DOHH2 (cell line): ENCODE results near the gene AHNAK.

Experiments used
- EZH2phosphoT487 ChIP-seq: fragments of 200-600 bp; sonication (generic); IDR thresholded peaks from 2 replicates; pipeline ENCODE4 v1.6.1; 2017; ENCODE audit warnings: borderline replicate concordance, mild to moderate bottlenecking, antibody characterized with exemption, low read length, moderate library complexity, mixed read lengths
- TF ChIP-seq, protein P1 (sequence below): fragments of 200-600 bp; sonication (generic); IDR thresholded peaks from one replicate; pipeline ENCODE4 v1.5.1; 2014; ENCODE audit warnings: antibody characterized with exemption, mild to moderate bottlenecking, low read depth, low read length; ENCODE audit not compliant: poor library complexity, severe bottlenecking

DNA sequence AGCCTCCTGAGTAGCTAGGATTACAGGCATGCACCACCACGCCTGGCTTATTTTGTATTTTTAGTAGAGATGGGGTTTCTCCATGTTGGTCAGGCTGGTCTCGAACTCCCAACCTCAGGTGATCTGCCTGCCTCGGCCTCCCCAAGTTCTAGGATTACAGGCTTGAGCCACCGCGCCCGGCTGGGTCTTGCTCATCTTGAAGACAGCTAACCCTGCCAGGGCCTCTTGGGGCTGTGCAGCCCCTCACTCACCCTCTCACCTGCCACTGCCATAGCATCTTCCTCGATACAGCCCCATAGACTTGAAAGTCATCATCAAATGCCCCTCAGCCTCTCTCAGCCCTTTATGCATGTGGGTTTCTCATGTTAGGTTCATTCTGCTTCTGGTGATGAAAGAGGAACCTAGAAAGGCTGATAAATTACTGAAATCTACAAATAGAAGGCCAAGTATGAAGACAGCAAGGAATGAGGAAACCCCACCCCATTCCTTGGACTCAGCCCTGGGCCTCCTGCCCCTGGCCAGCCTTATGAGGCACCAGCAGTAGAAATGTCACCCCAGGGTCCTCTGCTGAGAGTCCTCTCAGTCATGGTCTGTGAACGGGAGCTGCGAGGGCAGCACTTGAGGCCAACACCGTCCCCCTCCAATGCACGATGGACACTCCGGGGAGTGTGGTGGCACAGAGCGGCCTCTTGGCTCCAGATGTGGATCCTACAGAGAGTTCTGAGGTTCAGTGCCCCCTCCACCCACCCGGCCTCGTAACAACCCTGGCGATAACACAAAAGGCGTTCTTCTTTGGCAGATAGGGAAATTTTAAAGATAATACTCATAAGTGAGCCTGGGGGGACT, 103.0 kb downstream of the AHNAK start:
- TF ChIP-seq, protein P1, sequence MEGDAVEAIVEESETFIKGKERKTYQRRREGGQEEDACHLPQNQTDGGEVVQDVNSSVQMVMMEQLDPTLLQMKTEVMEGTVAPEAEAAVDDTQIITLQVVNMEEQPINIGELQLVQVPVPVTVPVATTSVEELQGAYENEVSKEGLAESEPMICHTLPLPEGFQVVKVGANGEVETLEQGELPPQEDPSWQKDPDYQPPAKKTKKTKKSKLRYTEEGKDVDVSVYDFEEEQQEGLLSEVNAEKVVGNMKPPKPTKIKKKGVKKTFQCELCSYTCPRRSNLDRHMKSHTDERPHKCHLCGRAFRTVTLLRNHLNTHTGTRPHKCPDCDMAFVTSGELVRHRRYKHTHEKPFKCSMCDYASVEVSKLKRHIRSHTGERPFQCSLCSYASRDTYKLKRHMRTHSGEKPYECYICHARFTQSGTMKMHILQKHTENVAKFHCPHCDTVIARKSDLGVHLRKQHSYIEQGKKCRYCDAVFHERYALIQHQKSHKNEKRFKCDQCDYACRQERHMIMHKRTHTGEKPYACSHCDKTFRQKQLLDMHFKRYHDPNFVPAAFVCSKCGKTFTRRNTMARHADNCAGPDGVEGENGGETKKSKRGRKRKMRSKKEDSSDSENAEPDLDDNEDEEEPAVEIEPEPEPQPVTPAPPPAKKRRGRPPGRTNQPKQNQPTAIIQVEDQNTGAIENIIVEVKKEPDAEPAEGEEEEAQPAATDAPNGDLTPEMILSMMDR, result no peak
- no peak for TF ChIP-seq EZH2phosphoT487
